Bronchial epithelial cell (primary cell): ENCODE measurements around the gene VAV2. TPM values are rescaled to one million over a fixed set of nuclear protein-coding genes. Genes with fewer than 3 reads are reported as not detected.

Source experiments
- DNase-seq: peaks from one replicate; pipeline ENCODE4 v3.0.0-alpha.2; 2010; ENCODE audit warnings: low read depth
- FAIRE-seq: peaks from 2 replicates; lab custom pipeline; 2011; peaks lifted over from hg19 to GRCh38; lab: Jason Lieb, UNC
- H3K27me3 ChIP-seq: 2 replicates; pipeline ENCODE4 v1.5.1; 2011; ENCODE audit warnings: low read length; ENCODE audit not compliant: control insufficient read depth, insufficient read depth
- H3K36me3 ChIP-seq: 2 replicates; pipeline ENCODE4 v1.5.1; 2011; ENCODE audit warnings: low read length; ENCODE audit not compliant: control insufficient read depth, insufficient read depth
- H3K4me3 ChIP-seq: 2 replicates; pipeline ENCODE4 v1.5.1; 2011; ENCODE audit warnings: mild to moderate bottlenecking, low read depth, low read length, control low read depth
- CTCF ChIP-seq: IDR thresholded peaks from 2 replicates; pipeline ENCODE4 v1.5.1; 2011; ENCODE audit warnings: mild to moderate bottlenecking, moderate library complexity, low read length, control low read depth, inconsistent platforms; ENCODE audit not compliant: insufficient read depth, severe bottlenecking
- total RNA-seq: library from RNA; depleted of rRNA; stranded (reverse); fragments of >200 nt; gene quantifications from 2 replicates; pipeline ENCODE4 v1.2.1, GENCODE V29; 2014

Gene VAV2
- total RNA-seq, 1 donor from 2014 or later: 46.6 TPM

- Histone ChIP-seq H3K4me3 (no peak overlapping the region), H3K27me3 (no peaks in the 10 kb centered on the region), H3K36me3 (peaks cover 37% of the 10 kb centered on the region)
- no peak for DNase-seq
- TF ChIP-seq CTCF: no peak
- FAIRE-seq: no peak
Observed at GRCh38 chr9:133807818-133808217, 184.3 kb downstream of the VAV2 start.

GRCh38 chr9:133807037-133807436 lies 185.1 kb downstream of the VAV2 start:
- H3K36me3 ChIP-seq: peaks cover 37% of the 10 kb centered on the region
- no peak for FAIRE-seq
- no peak overlapping the region for H3K4me3 ChIP-seq
- H3K27me3 ChIP-seq: no peaks in the 10 kb centered on the region
- DNase-seq: no peak
- no peak for TF ChIP-seq CTCF

- Histone ChIP-seq H3K4me3 (no peak overlapping the region), H3K36me3 (peaks cover 35% of the 10 kb centered on the region), H3K27me3 (no peaks in the 10 kb centered on the region)
- TF ChIP-seq CTCF: no peak
- no peak for DNase-seq
- no peak for FAIRE-seq
Observed at GRCh38 chr9:133806623-133807010, 185.5 kb downstream of the VAV2 start.

- Histone ChIP-seq H3K27me3 (no peaks in the 10 kb centered on the region), H3K4me3 (no peak overlapping the region), H3K36me3 (peaks cover 38% of the 10 kb centered on the region)
- FAIRE-seq: no peak
- DNase-seq: no peak
- TF ChIP-seq CTCF: no peak
Observed at GRCh38 chr9:133805876-133806622, 186.1 kb downstream of the VAV2 start.

- H3K4me3 ChIP-seq: no peak overlapping the region
- DNase-seq: no peak
- TF ChIP-seq CTCF: no peak
- no peak for FAIRE-seq
- peaks cover 45% of the 10 kb centered on the region for H3K36me3 ChIP-seq
- H3K27me3 ChIP-seq: no peaks in the 10 kb centered on the region
Observed at GRCh38 chr9:133804199-133804598, 187.9 kb downstream of the VAV2 start.

GRCh38 chr9:133803745-133804144 lies 188.4 kb downstream of the VAV2 start:
- Histone ChIP-seq H3K4me3 (no peak overlapping the region), H3K36me3 (peaks cover 43% of the 10 kb centered on the region), H3K27me3 (no peaks in the 10 kb centered on the region)
- no peak for FAIRE-seq
- TF ChIP-seq CTCF: no peak
- no peak for DNase-seq
